AG04450 (cell line): ENCODE data around the gene DCBLD1. TPM values are rescaled to one million over a fixed set of nuclear protein-coding genes. Genes with fewer than 3 reads are reported as not detected.

ENCODE experiments used
- CTCF ChIA-PET: fragments of 300-600, 350-600 bp; formaldehyde crosslinking; extraction: SDS; loops from one replicate; lab custom pipeline; 2022; ENCODE audit warnings: antibody characterized with exemption, inconsistent platforms; lab: Charles Lee
- POLR2A ChIA-PET: fragments of 350-600 bp; formaldehyde crosslinking; extraction: SDS; loops from one replicate; lab custom pipeline; 2021; ENCODE audit warnings: antibody characterized with exemption, inconsistent platforms; lab: Yijun Ruan, JAX
- DNase-seq: peaks from one replicate; pipeline ENCODE4 v3.0.0-alpha.2; 2011; ENCODE audit warnings: low read depth, low spot score
- H3K27ac ChIP-seq: one replicate; pipeline ENCODE4 v1.5.1; 2012; ENCODE audit warnings: low read depth, low read length, control low read depth
- H3K27me3 ChIP-seq: one replicate; pipeline ENCODE4 v1.6.0; 2012; ENCODE audit warnings: low read length; ENCODE audit not compliant: control insufficient read depth, insufficient read depth
- H3K4me3 ChIP-seq: 2 replicates; pipeline ENCODE4 v1.5.1; 2011; ENCODE audit warnings: mild to moderate bottlenecking, low read depth, low read length, control low read depth
- H3K9me3 ChIP-seq: 2 replicates; pipeline ENCODE4 v1.5.1; 2012; ENCODE audit warnings: low read length; ENCODE audit not compliant: control insufficient read depth, insufficient read depth
- CTCF ChIP-seq: IDR thresholded peaks from 2 replicates; pipeline ENCODE4 v1.5.1; 2011; ENCODE audit warnings: low read depth, low read length, control low read depth, inconsistent platforms
- polyA plus RNA-seq: library from polyadenylated mRNA; depleted of rRNA; stranded (reverse); fragments of >200 nt; gene quantifications from 2 replicates; pipeline ENCODE4 v1.2.3, GENCODE V29; 2011

DCBLD1 gene
- polyA plus RNA-seq, 1 experiment = 19.0 TPM

- no peak for DNase-seq
- H3K27ac ChIP-seq = no peak overlapping the region
- H3K9me3 ChIP-seq = no peaks in the 10 kb centered on the region
- no peak for TF ChIP-seq CTCF
- H3K4me3 ChIP-seq = no peak overlapping the region
- no peaks in the 10 kb centered on the region for H3K27me3 ChIP-seq
- ChIA-PET CTCF (interaction anchor here (0.7 to 2.4 kb wide), 2 partner anchors 52 to 71 kb away, joined by 6 to 8 read pairs; no protein-coding TSS in a partner anchor), POLR2A (no interaction called here)
Measured at GRCh38 chr6:117520603-117521395, 38.3 kb downstream of the DCBLD1 start.

- ChIA-PET CTCF (interaction anchor here (0.7 to 2.4 kb wide), 2 partner anchors 51 to 72 kb away, joined by 6 to 8 read pairs; no protein-coding TSS in a partner anchor), POLR2A (no interaction called here)
- TF ChIP-seq CTCF = no peak
- no peak overlapping the region for H3K27ac ChIP-seq
- no peaks in the 10 kb centered on the region for H3K9me3 ChIP-seq
- DNase-seq = no peak
- no peak overlapping the region for H3K4me3 ChIP-seq
- H3K27me3 ChIP-seq = no peaks in the 10 kb centered on the region
Measured at GRCh38 chr6:117521791-117522502, 39.5 kb downstream of the DCBLD1 start.

- no peak for TF ChIP-seq CTCF
- H3K9me3 ChIP-seq = no peaks in the 10 kb centered on the region
- no peak overlapping the region for H3K4me3 ChIP-seq
- no peaks in the 10 kb centered on the region for H3K27me3 ChIP-seq
- H3K27ac ChIP-seq = no peak overlapping the region
- no peak for DNase-seq
- ChIA-PET POLR2A (no interaction called here), CTCF (no interaction called here)
Measured at GRCh38 chr6:117525607-117526006, 43.1 kb downstream of the DCBLD1 start.

GRCh38 chr6:117530467-117531242, 48.2 kb downstream of the DCBLD1 start:
- Histone ChIP-seq H3K4me3 (no peak overlapping the region), H3K27ac (no peak overlapping the region), H3K9me3 (no peaks in the 10 kb centered on the region), H3K27me3 (no peaks in the 10 kb centered on the region)
- ChIA-PET CTCF (interaction anchor here (1.0 kb wide), 1 partner anchor 25 kb away, joined by 4 read pairs; no protein-coding TSS in a partner anchor), POLR2A (no interaction called here)
- TF ChIP-seq CTCF = no peak
- no peak for DNase-seq
